Vagina (tissue), 2 donors: Measurements from ENCODE around the gene JPH3. TPM values are rescaled to one million over a fixed set of nuclear protein-coding genes. Genes with fewer than 3 reads are reported as not detected.

Experiments
- DNase-seq, 2 donors: peaks; one replicate each; pipeline ENCODE4 v3.0.0-alpha.2; 2017; ENCODE audit errors: extremely low spot score in 2 of 2
- H3K27ac ChIP-seq: fragments of 200-600 bp; sonication (generic); one replicate; pipeline ENCODE4 v1.5.1; 2019
- H3K27me3 ChIP-seq: fragments of 200-600 bp; sonication (generic); one replicate; pipeline ENCODE4 v1.5.1; 2019
- H3K36me3 ChIP-seq, 2 donors: fragments of 200-600 bp; sonication (generic); one replicate each; pipeline ENCODE4 v1.5.1; 2017 to 2019
- H3K4me1 ChIP-seq: fragments of 200-600 bp; sonication (generic); one replicate; pipeline ENCODE4 v1.5.1; 2019
- H3K4me3 ChIP-seq, 2 donors: fragments of 200-600 bp; sonication (generic); 1 replicate in 1 of 2; 2 replicates in 1 of 2; pipeline ENCODE4 v1.5.1; 2016 to 2019
- H3K9me3 ChIP-seq: fragments of 200-600 bp; sonication (generic); one replicate; pipeline ENCODE4 v1.5.1; 2019
- CTCF ChIP-seq, 3 experiments: fragments of 450-650 bp in 2 of 3; fragments of 200-600 bp in 1 of 3; sonication (generic) in 1 of 3; IDR thresholded peaks; one replicate each; pipeline ENCODE4 v1.5.1; 2017 to 2019; ENCODE audit warnings: antibody characterized with exemption in 3 of 3, mild to moderate bottlenecking in 2 of 3, moderate library complexity in 2 of 3
- POLR2A ChIP-seq, 2 donors: fragments of 450-650 bp; IDR thresholded peaks; one replicate each; pipeline ENCODE4 v1.6.1; 2017; ENCODE audit warnings: antibody characterized with exemption in 2 of 2, mild to moderate bottlenecking in 2 of 2, moderate library complexity in 2 of 2
- POLR2AphosphoS5 ChIP-seq, 2 donors: sonication (generic); formaldehyde crosslinking; IDR thresholded peaks; one replicate each; pipeline ENCODE4 v1.9.0; 2017; ENCODE audit warnings: antibody characterized with exemption in 2 of 2, mild to moderate bottlenecking in 2 of 2, low read depth in 1 of 2; ENCODE audit not compliant: insufficient read depth in 1 of 2
- intact Hi-C: fragments of 100-400 bp; cut with DNase I; formaldehyde crosslinking; loops from one replicate; pipeline ENCODE4 v1.15.1; 2023
- total RNA-seq: library from RNA; depleted of rRNA; stranded (reverse); fragments of >200 nt; gene quantifications from one replicate; pipeline ENCODE4 v1.2.3, GENCODE V29; 2016

Gene JPH3
- total RNA-seq, 1 donor from 2014 or later, result 2.0 TPM

DNA sequence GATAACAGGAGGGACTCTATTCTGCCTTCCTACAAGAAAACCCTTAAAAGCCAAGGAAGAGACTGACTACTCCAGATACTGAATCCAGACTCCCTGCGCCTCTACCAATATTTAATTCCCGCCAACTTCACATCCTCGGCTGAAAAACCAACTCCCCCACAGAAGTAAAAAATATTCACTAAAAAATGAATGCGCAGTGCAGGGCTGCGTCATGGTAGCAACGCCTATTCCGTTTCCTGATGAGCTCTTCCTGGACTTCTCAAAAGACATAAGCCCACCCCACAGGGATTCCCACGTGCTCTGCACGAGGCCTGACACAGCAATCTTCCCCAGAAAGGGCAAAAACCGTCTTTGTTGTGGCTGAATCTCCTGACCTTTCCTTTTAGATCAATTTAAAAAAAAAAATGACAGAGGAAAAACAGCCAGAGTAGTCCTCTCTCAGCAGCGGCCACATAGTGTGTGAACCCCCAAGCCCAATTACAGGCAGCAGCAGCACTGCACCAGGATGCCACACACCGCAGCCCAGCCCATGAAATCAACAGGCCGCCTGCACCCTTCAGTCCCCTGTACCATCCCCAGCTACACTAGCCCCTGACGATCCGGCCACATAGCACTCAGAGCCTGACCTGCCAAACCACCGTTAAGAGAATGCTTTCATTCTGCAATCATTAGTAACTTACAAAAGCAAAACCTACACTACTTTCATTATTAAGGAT, 139.6 kb downstream of the JPH3 start:
- Histone ChIP-seq H3K4me3 (no peak overlapping the region), H3K9me3 (no peaks in the 10 kb centered on the region), H3K27ac (no peak overlapping the region), H3K4me1 (no peaks in the 10 kb centered on the region), H3K27me3 (no peaks in the 10 kb centered on the region), H3K36me3 (peaks cover 0 to 22% of the 10 kb centered on the region in 2 donors)
- TF ChIP-seq CTCF (IDR thresholded peaks at IDR 0.05) (no peak), POLR2A (IDR thresholded peaks at IDR 0.05) (no peak), POLR2AphosphoS5 (IDR thresholded peaks at IDR 0.05; ENCODE audit: insufficient read depth in 1 of 2, low read depth in 1 of 2) (no peak)
- no peak for DNase-seq
- intact Hi-C loops, result no loop called here

GRCh38 chr16:87742781-87743490, 140.6 kb downstream of the JPH3 start:
- Histone ChIP-seq H3K27me3 (no peaks in the 10 kb centered on the region), H3K4me3 (no peak overlapping the region), H3K27ac (no peak overlapping the region), H3K9me3 (no peaks in the 10 kb centered on the region), H3K4me1 (no peaks in the 10 kb centered on the region), H3K36me3 (peaks cover 0 to 33% of the 10 kb centered on the region in 2 donors)
- DNase-seq, result no peak
- intact Hi-C loops, result no loop called here
- no peak for TF ChIP-seq CTCF (IDR thresholded peaks at IDR 0.05)
- TF ChIP-seq POLR2AphosphoS5 (IDR thresholded peaks at IDR 0.05; ENCODE audit: insufficient read depth in 1 of 2, low read depth in 1 of 2), result no peak
- TF ChIP-seq POLR2A (IDR thresholded peaks at IDR 0.05), result no peak

- TF ChIP-seq POLR2A (IDR thresholded peaks at IDR 0.05) (no peak), CTCF (IDR thresholded peaks at IDR 0.05) (no peak), POLR2AphosphoS5 (IDR thresholded peaks at IDR 0.05; ENCODE audit: insufficient read depth in 1 of 2, low read depth in 1 of 2) (no peak)
- H3K27me3 ChIP-seq, result no peaks in the 10 kb centered on the region
- intact Hi-C loops, result no loop called here
- no peak for DNase-seq
- H3K4me1 ChIP-seq, result no peaks in the 10 kb centered on the region
- peaks cover 0 to 50% of the 10 kb centered on the region in 2 donors for H3K36me3 ChIP-seq
- H3K4me3 ChIP-seq, result no peak overlapping the region
- H3K9me3 ChIP-seq, result no peaks in the 10 kb centered on the region
- no peak overlapping the region for H3K27ac ChIP-seq
These were observed 142.6 kb downstream of the JPH3 start for GRCh38 chr16:87744750-87745514.

- H3K27ac ChIP-seq, result no peak overlapping the region
- no peak overlapping the region for H3K4me3 ChIP-seq
- intact Hi-C loops, result no loop called here
- DNase-seq, result no peak
- H3K27me3 ChIP-seq, result no peaks in the 10 kb centered on the region
- H3K36me3 ChIP-seq, result peaks cover 0 to 61% of the 10 kb centered on the region in 2 donors
- no peaks in the 10 kb centered on the region for H3K4me1 ChIP-seq
- no peaks in the 10 kb centered on the region for H3K9me3 ChIP-seq
- TF ChIP-seq POLR2AphosphoS5 (IDR thresholded peaks at IDR 0.05; ENCODE audit: insufficient read depth in 1 of 2, low read depth in 1 of 2) (no peak), POLR2A (IDR thresholded peaks at IDR 0.05) (no peak), CTCF (IDR thresholded peaks at IDR 0.05) (no peak)
These were observed 143.9 kb downstream of the JPH3 start for GRCh38 chr16:87746178-87746577.

Other genes starting within 250 kb of the JPH3 start
- 93.3 TPM for gene FBXO31, start 218.7 kb upstream of the JPH3 start, total RNA-seq
- 44.9 TPM for gene MAP1LC3B, start 210.2 kb upstream of the JPH3 start, total RNA-seq
- gene ZCCHC14, start 109.5 kb upstream of the JPH3 start, total RNA-seq, result 74.2 TPM
- gene KLHDC4, start 163.5 kb downstream of the JPH3 start, total RNA-seq, result 62.9 TPM